Left lung (tissue), 10 donors: ENCODE data around the gene ERC2. TPM values are rescaled to one million over a fixed set of nuclear protein-coding genes. Genes with fewer than 3 reads are reported as not detected.

ENCODE experiments used
- ATAC-seq: fragments of 200-7000 bp; cut with Tn5 transposase; one replicate; pipeline ENCODE4 v1.9.1; 2020; ENCODE audit warnings: moderate library complexity
- DNase-seq, 4 donors: peaks; one replicate each; pipeline ENCODE4 v3.0.0-alpha.2; 2013 to 2020
- H3K27ac ChIP-seq, 2 donors: fragments of 200-600 bp; sonication (generic) in 1 of 2; one replicate each; pipeline versions ENCODE4 v1.5.0 to v1.8.0; 2020 to 2021
- H3K27me3 ChIP-seq, 2 donors: fragments of 200-600 bp; sonication (generic) in 1 of 2; one replicate each; pipeline versions ENCODE4 v1.5.0 to v1.8.0; 2020 to 2021
- H3K36me3 ChIP-seq, 2 donors: fragments of 200-600 bp; sonication (generic) in 1 of 2; one replicate each; pipeline versions ENCODE4 v1.5.0 to v1.8.0; 2020 to 2021
- H3K4me1 ChIP-seq, 2 donors: fragments of 200-600 bp; one replicate each; pipeline ENCODE4 v1.8.0; 2021
- H3K4me3 ChIP-seq, 2 donors: fragments of 200-600 bp; sonication (generic) in 1 of 2; one replicate each; pipeline versions ENCODE4 v1.5.0 to v1.8.0; 2020 to 2021; ENCODE audit warnings: mild to moderate bottlenecking in 1 of 2
- H3K9me3 ChIP-seq, 2 donors: fragments of 200-600 bp; sonication (generic) in 1 of 2; one replicate each; pipeline versions ENCODE4 v1.5.0 to v1.8.0; 2020 to 2021
- CTCF ChIP-seq, 2 donors: fragments of 200-600 bp; sonication (generic) in 1 of 2; IDR thresholded peaks; one replicate each; pipeline versions ENCODE4 v1.5.0 to v1.8.0; 2021; ENCODE audit warnings: antibody characterized with exemption in 2 of 2
- intact Hi-C, 2 donors: fragments of 100-400 bp; cut with DNase I; formaldehyde crosslinking; loops; one replicate each; pipeline versions ENCODE4 v1.11.2 to v1.14.2; 2022
- polyA plus RNA-seq, 6 donors: library from polyadenylated mRNA; unstranded; fragments of 120-200 nt; gene quantifications; one replicate each; pipeline ENCODE4 v1.2.1, GENCODE V29; 2013; ENCODE audit not compliant: insufficient read length in 6 of 6
- total RNA-seq, 2 donors: library from RNA; stranded (reverse); fragmentation: NEBNext Ultra II Directional; extraction: Animal tissue kit (Norgen Biotek cat#: 25700); gene quantifications; one replicate each; pipeline ENCODE4 v1.2.1, GENCODE V29; 2021
- donor health status: DM: no; HTN: yes; CAD: no.
- donor health status: DM: no; HTN: no; CAD: no.

ERC2 gene
- total and polyA plus RNA-seq, 8 donors, result 1.6 to 3.3 (median 2.1) TPM

- Histone ChIP-seq H3K9me3 (no peaks in the 10 kb centered on the region), H3K36me3 (no peaks in the 10 kb centered on the region), H3K4me1 (no peaks in the 10 kb centered on the region), H3K4me3 (no peak overlapping the region), H3K27me3 (no peaks in the 10 kb centered on the region), H3K27ac (no peak overlapping the region)
- intact Hi-C loops, result no loop called here
- DNase-seq, result no peak
- TF ChIP-seq CTCF (IDR thresholded peaks at IDR 0.05), result peak in 1 of 2 donors; percentile 14
- ATAC-seq, result no peak
Measured at GRCh38 chr3:56254835-56255234, 213.4 kb downstream of the ERC2 start.

GRCh38 chr3:56253941-56254665 lies 214.2 kb downstream of the ERC2 start:
- H3K36me3 ChIP-seq, result no peaks in the 10 kb centered on the region
- H3K27ac ChIP-seq, result no peak overlapping the region
- DNase-seq (peak in 1 of 4 donors; percentile 39), ATAC-seq (peak; percentile 70)
- H3K4me1 ChIP-seq, result no peaks in the 10 kb centered on the region
- no peaks in the 10 kb centered on the region for H3K27me3 ChIP-seq
- H3K4me3 ChIP-seq, result no peak overlapping the region
- TF ChIP-seq CTCF (IDR thresholded peaks at IDR 0.05), result no peak
- no peaks in the 10 kb centered on the region for H3K9me3 ChIP-seq
- intact Hi-C loops, result no loop called here

GRCh38 chr3:56251343-56251945 lies 216.8 kb downstream of the ERC2 start:
- Histone ChIP-seq H3K4me1 (no peaks in the 10 kb centered on the region), H3K36me3 (no peaks in the 10 kb centered on the region), H3K27ac (no peak overlapping the region), H3K9me3 (no peaks in the 10 kb centered on the region), H3K4me3 (no peak overlapping the region), H3K27me3 (no peaks in the 10 kb centered on the region)
- DNase-seq (peak in 2 of 4 donors; percentile 67 to 72), ATAC-seq (peak; percentile 72)
- intact Hi-C loops, result no loop called here
- peak; percentile 49 to 64 for TF ChIP-seq CTCF (IDR thresholded peaks at IDR 0.05)

DNA sequence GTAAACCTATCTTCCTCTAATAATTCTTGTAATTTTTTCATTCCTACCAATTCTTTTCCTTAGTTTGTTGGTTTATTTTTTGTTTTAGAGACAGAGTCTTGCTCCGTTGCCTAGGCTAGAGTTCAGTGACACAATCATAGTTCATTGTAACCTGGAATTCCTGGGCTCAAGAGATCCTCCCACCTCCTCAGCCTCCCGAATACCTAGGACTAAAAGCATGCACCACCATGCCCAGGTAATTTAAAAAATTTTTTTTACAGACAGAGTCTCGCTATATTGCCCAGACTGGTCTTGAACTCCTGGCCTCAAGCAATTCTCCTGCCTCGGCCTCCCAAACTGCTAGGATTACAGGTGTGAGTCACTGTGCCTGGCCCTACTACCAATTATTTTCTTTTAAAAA lies 220.2 kb downstream of the ERC2 start:
- no peaks in the 10 kb centered on the region for H3K9me3 ChIP-seq
- H3K4me3 ChIP-seq, result no peak overlapping the region
- H3K36me3 ChIP-seq, result no peaks in the 10 kb centered on the region
- TF ChIP-seq CTCF (IDR thresholded peaks at IDR 0.05), result no peak
- DNase-seq, result no peak
- H3K27me3 ChIP-seq, result no peaks in the 10 kb centered on the region
- ATAC-seq, result no peak
- no peak overlapping the region for H3K27ac ChIP-seq
- intact Hi-C loops, result no loop called here
- H3K4me1 ChIP-seq, result no peaks in the 10 kb centered on the region

- no peak overlapping the region for H3K4me3 ChIP-seq
- no peak overlapping the region for H3K27ac ChIP-seq
- intact Hi-C loops, result no loop called here
- H3K9me3 ChIP-seq, result no peaks in the 10 kb centered on the region
- no peak for DNase-seq
- H3K27me3 ChIP-seq, result no peaks in the 10 kb centered on the region
- H3K4me1 ChIP-seq, result no peaks in the 10 kb centered on the region
- TF ChIP-seq CTCF (IDR thresholded peaks at IDR 0.05), result no peak
- H3K36me3 ChIP-seq, result no peaks in the 10 kb centered on the region
- no peak for ATAC-seq
Measured at GRCh38 chr3:56238299-56238698, 230.0 kb downstream of the ERC2 start.
